ENCODE measurements around the gene SEMA4A.

GRCh38 chr1:156111355-156111962 is 41.9 kb upstream of the SEMA4A start:
- no peak for TF ChIP-seq POLR2AphosphoS5 (IDR thresholded peaks at IDR 0.05; ENCODE audit: low read depth, low read length)
- TF ChIP-seq, protein P1, sequence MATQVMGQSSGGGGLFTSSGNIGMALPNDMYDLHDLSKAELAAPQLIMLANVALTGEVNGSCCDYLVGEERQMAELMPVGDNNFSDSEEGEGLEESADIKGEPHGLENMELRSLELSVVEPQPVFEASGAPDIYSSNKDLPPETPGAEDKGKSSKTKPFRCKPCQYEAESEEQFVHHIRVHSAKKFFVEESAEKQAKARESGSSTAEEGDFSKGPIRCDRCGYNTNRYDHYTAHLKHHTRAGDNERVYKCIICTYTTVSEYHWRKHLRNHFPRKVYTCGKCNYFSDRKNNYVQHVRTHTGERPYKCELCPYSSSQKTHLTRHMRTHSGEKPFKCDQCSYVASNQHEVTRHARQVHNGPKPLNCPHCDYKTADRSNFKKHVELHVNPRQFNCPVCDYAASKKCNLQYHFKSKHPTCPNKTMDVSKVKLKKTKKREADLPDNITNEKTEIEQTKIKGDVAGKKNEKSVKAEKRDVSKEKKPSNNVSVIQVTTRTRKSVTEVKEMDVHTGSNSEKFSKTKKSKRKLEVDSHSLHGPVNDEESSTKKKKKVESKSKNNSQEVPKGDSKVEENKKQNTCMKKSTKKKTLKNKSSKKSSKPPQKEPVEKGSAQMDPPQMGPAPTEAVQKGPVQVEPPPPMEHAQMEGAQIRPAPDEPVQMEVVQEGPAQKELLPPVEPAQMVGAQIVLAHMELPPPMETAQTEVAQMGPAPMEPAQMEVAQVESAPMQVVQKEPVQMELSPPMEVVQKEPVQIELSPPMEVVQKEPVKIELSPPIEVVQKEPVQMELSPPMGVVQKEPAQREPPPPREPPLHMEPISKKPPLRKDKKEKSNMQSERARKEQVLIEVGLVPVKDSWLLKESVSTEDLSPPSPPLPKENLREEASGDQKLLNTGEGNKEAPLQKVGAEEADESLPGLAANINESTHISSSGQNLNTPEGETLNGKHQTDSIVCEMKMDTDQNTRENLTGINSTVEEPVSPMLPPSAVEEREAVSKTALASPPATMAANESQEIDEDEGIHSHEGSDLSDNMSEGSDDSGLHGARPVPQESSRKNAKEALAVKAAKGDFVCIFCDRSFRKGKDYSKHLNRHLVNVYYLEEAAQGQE (IDR thresholded peaks at IDR 0.05; ENCODE audit: insufficient read depth in 1 of 2, low read depth in 2 of 2, low read length in 2 of 2), result no peak
- no peak for TF ChIP-seq TAF1 (IDR thresholded peaks at IDR 0.05; ENCODE audit: borderline replicate concordance, insufficient read depth, low read length)

Measured in PFSK-1 (cell line).